IMR-90 (cell line): ENCODE results near the gene MRPL12. TPM values are rescaled to one million over a fixed set of nuclear protein-coding genes. Genes with fewer than 3 reads are reported as not detected.

Source experiments
- ATAC-seq: fragments of 200-7000 bp; cut with Tn5 transposase; 2 replicates; pipeline ENCODE4 v1.9.1; 2020; ENCODE audit warnings: low read depth, mild to moderate bottlenecking, moderate library complexity
- BruUV-seq: library from RNA; stranded (reverse); fragments of 400-500 nt; replicated peaks from 2 replicates; lab custom pipeline; 2021; lab: Mats Ljungman, UMichigan
- CTCF ChIA-PET: fragments of 300-600 bp; formaldehyde crosslinking; extraction: SDS; loops from one replicate; lab custom pipeline; 2021; ENCODE audit warnings: antibody characterized with exemption; lab: Yijun Ruan, JAX
- POLR2A ChIA-PET: fragments of 300-600 bp; sonication (Branson Sonifier 250); formaldehyde crosslinking; loops from one replicate; lab custom pipeline; 2022; ENCODE audit warnings: antibody characterized with exemption; ENCODE audit not compliant: unreplicated experiment; lab: Charles Lee
- DNase-seq: peaks from one replicate; pipeline ENCODE4 v3.0.0; 2013
- H2AFZ ChIP-seq: replicated peaks from 2 replicates; pipeline ENCODE3; 2013; ENCODE audit warnings: low read length, mild to moderate bottlenecking; ENCODE audit not compliant: poor library complexity
- H2AK5ac ChIP-seq: 2 replicates; pipeline ENCODE4 v1.6.1; 2013; ENCODE audit warnings: low read depth, low read length, inconsistent platforms
- H2AK9ac ChIP-seq: replicated peaks from 2 replicates; pipeline ENCODE3; 2013; ENCODE audit warnings: mild to moderate bottlenecking, low read depth, low read length, moderate library complexity; ENCODE audit not compliant: poor library complexity
- H2BK120ac ChIP-seq: 2 replicates; pipeline ENCODE4 v1.6.1; 2013; ENCODE audit warnings: low read depth, low read length, inconsistent platforms
- H2BK15ac ChIP-seq: 3 replicates; pipeline ENCODE4 v1.6.1; 2013; ENCODE audit warnings: low read depth, low read length, inconsistent platforms
- H2BK20ac ChIP-seq: 2 replicates; pipeline ENCODE4 v1.6.1; 2013; ENCODE audit warnings: low read depth, mild to moderate bottlenecking, inconsistent platforms, low read length, moderate library complexity
- H2BK5ac ChIP-seq: 2 replicates; pipeline ENCODE4 v1.6.1; 2013; ENCODE audit warnings: mild to moderate bottlenecking, low read depth, low read length, inconsistent platforms; ENCODE audit not compliant: poor library complexity, severe bottlenecking
- H3K14ac ChIP-seq: replicated peaks from 2 replicates; pipeline ENCODE4 v1.6.1; 2013; ENCODE audit warnings: low read depth, low read length, inconsistent platforms
- H3K18ac ChIP-seq: 2 replicates; pipeline ENCODE4 v1.6.1; 2013; ENCODE audit warnings: low read depth, low read length, control low read depth
- H3K23ac ChIP-seq: 2 replicates; pipeline ENCODE4 v1.6.1; 2013; ENCODE audit warnings: low read depth, low read length, inconsistent platforms
- H3K27ac ChIP-seq: 2 replicates; pipeline ENCODE4 v1.5.1; 2013; ENCODE audit warnings: mild to moderate bottlenecking, control low read depth, low read length; ENCODE audit not compliant: insufficient read depth
- H3K27me3 ChIP-seq: 2 replicates; pipeline ENCODE4 v1.6.1; 2013; ENCODE audit warnings: low read length; ENCODE audit not compliant: control insufficient read depth, insufficient read depth
- H3K36me3 ChIP-seq: 2 replicates; pipeline ENCODE4 v1.6.1; 2013; ENCODE audit warnings: low read length, mixed read lengths; ENCODE audit not compliant: control insufficient read depth, insufficient read depth
- H3K4ac ChIP-seq: 2 replicates; pipeline ENCODE4 v1.6.1; 2013; ENCODE audit warnings: low read depth, low read length, inconsistent platforms
- H3K4me1 ChIP-seq: 2 replicates; pipeline ENCODE4 v1.6.1; 2013; ENCODE audit warnings: low read length, mixed read lengths; ENCODE audit not compliant: control insufficient read depth, insufficient read depth
- H3K4me2 ChIP-seq: 2 replicates; pipeline ENCODE4 v1.6.1; 2013; ENCODE audit warnings: low read depth, mild to moderate bottlenecking, control low read depth, low read length, moderate library complexity
- H3K4me3 ChIP-seq: 2 replicates; pipeline ENCODE4 v1.5.1; 2013; ENCODE audit warnings: low read depth, mild to moderate bottlenecking, control low read depth, low read length, moderate library complexity; ENCODE audit not compliant: insufficient read depth
- H3K56ac ChIP-seq: 2 replicates; pipeline ENCODE4 v1.6.1; 2013; ENCODE audit warnings: low read length, inconsistent platforms; ENCODE audit not compliant: insufficient read depth; ENCODE audit errors: extremely low read depth
- H3K79me1 ChIP-seq, 2 experiments: 2 replicates each; pipeline ENCODE4 v1.6.1; 2013; ENCODE audit warnings: low read length in 2 of 2, inconsistent platforms in 1 of 2, low read depth in 1 of 2
- H3K9ac ChIP-seq: 2 replicates; pipeline ENCODE4 v1.6.1; 2013; ENCODE audit warnings: low read depth, low read length, control low read depth
- H3K9me1 ChIP-seq: 2 replicates; pipeline ENCODE4 v1.6.1; 2013; ENCODE audit warnings: low read length, inconsistent platforms; ENCODE audit not compliant: insufficient read depth
- H3K9me3 ChIP-seq: 2 replicates; pipeline ENCODE4 v1.6.1; 2013; ENCODE audit warnings: low read length; ENCODE audit not compliant: control insufficient read depth, insufficient read depth
- H4K20me1 ChIP-seq: 2 replicates; pipeline ENCODE4 v1.6.1; 2013; ENCODE audit warnings: low read length, inconsistent platforms; ENCODE audit not compliant: insufficient read depth
- H4K5ac ChIP-seq: 2 replicates; pipeline ENCODE4 v1.6.1; 2013; ENCODE audit warnings: mild to moderate bottlenecking, low read depth, low read length, control low read depth
- H4K8ac ChIP-seq, 2 experiments: 2 replicates each; pipeline ENCODE4 v1.6.1; 2013; ENCODE audit warnings: low read depth in 2 of 2, low read length in 2 of 2, control low read depth in 1 of 2, inconsistent platforms in 1 of 2
- H4K91ac ChIP-seq: 2 replicates; pipeline ENCODE4 v1.6.1; 2013; ENCODE audit warnings: low read depth, low read length, inconsistent platforms; ENCODE audit not compliant: insufficient read depth
- MAFK ChIP-seq: IDR thresholded peaks from 2 replicates; pipeline ENCODE4 v1.6.1; 2012; ENCODE audit warnings: low read depth, low read length, improper control_type of control experiment
- MXI1 ChIP-seq: IDR thresholded peaks from 2 replicates; pipeline ENCODE4 v1.6.1; 2012; ENCODE audit warnings: low read depth, mild to moderate bottlenecking, low read length, moderate library complexity, borderline replicate concordance
- whole genome bisulfite sequencing, 2 experiments: methylation state at CpG; one replicate each; pipeline versions ENCODE4 v1.1.5 to v1.1.7; 2013; ENCODE audit warnings: missing lambda C conversion rate in 2 of 2; ENCODE audit not compliant: insufficient read length in 1 of 2; ENCODE audit errors: extremely low coverage in 2 of 2; 5-methylcytosine and 5-hydroxymethylcytosine counted together
- dilution Hi-C: fragments of 300-500 bp; cut with HindIII; formaldehyde crosslinking; loops from one replicate; pipeline ENCODE4 v1.14.3; 2018; ENCODE audit warnings: low sequenced_read_pairs; ENCODE audit not compliant: unreplicated experiment
- in situ Hi-C: fragments of 300-500 bp; cut with MboI; formaldehyde crosslinking; loops from 3 replicates; pipeline ENCODE4 v1.14.3; 2019; ENCODE audit warnings: low sequenced_read_pairs, inconsistent platforms, mixed read lengths
- intact Hi-C: fragments of 100-400 bp; cut with micrococcal nuclease; formaldehyde crosslinking; loops from 2 replicates; pipeline ENCODE4 v1.10.0; 2022
- polyA plus RNA-seq, 3 experiments: library from polyadenylated mRNA; depleted of rRNA; stranded (reverse); fragments of >200 nt; gene quantifications; 2 replicates each; pipeline ENCODE4 v1.2.3, GENCODE V29; 2012; ENCODE audit warnings: low replicate concordance in 1 of 3
- total RNA-seq: library from RNA; depleted of rRNA; stranded (reverse); fragments of >200 nt; gene quantifications from 2 replicates; pipeline ENCODE4 v1.2.3, GENCODE V29; 2012
- TF ChIP-seq, protein P1 (sequence below): fragments of 150-350 bp; IDR thresholded peaks from 2 replicates; pipeline ENCODE4 v1.6.1; 2016; ENCODE audit warnings: low read depth, mild to moderate bottlenecking, low read length, moderate library complexity, borderline replicate concordance

Gene MRPL12
- total and polyA plus RNA-seq, 2 of the 4 experiments (the other 2 are of a cell fraction), result 17.2 to 111 TPM

DNA sequence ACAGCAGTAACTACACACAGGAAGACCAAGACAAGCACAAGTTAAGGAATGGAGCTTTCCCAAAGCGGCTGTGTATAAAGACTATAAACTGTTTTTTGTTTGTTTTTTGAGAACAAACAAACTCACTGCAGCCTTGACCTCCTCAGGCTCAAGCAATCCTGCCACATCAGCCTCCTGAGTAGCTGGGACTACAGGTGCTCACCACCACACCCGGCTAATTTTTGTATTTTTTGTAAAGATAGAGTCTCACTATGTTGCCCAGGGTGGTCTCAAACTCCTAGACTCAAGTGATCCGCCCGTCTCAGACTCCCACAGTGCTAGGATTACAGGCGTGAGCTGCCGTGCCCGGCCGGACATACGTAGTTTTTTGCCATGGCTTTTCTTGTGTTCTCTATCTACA, 42.7 kb upstream of the MRPL12 start:
- H3K4me2 ChIP-seq, result no peak overlapping the region
- no peak overlapping the region for H2BK120ac ChIP-seq
- H3K27ac ChIP-seq, result no peak overlapping the region
- H4K91ac ChIP-seq, result no peak overlapping the region
- H3K56ac ChIP-seq, result no peak overlapping the region
- H3K4me1 ChIP-seq, result peaks cover 4% of the 10 kb centered on the region
- H3K23ac ChIP-seq, result no peak overlapping the region
- no peak overlapping the region for H3K4me3 ChIP-seq
- ChIA-PET CTCF (no interaction called here), POLR2A (no interaction called here)
- no peak overlapping the region for H2BK5ac ChIP-seq
- H4K20me1 ChIP-seq, result no peaks in the 10 kb centered on the region
- H2AK5ac ChIP-seq, result no peak overlapping the region
- H4K5ac ChIP-seq, result no peak overlapping the region
- dilution Hi-C loops, result no loop called here
- DNase-seq (no peak), ATAC-seq (no peak)
- H3K14ac ChIP-seq, result no peak overlapping the region
- H3K18ac ChIP-seq, result no peak overlapping the region
- no CpG with 5 or more reads among the region's 9 CpGs for whole genome bisulfite sequencing, 2 experiments
- no peak for TF ChIP-seq MAFK
- no peak for TF ChIP-seq MXI1
- TF ChIP-seq, protein P1, sequence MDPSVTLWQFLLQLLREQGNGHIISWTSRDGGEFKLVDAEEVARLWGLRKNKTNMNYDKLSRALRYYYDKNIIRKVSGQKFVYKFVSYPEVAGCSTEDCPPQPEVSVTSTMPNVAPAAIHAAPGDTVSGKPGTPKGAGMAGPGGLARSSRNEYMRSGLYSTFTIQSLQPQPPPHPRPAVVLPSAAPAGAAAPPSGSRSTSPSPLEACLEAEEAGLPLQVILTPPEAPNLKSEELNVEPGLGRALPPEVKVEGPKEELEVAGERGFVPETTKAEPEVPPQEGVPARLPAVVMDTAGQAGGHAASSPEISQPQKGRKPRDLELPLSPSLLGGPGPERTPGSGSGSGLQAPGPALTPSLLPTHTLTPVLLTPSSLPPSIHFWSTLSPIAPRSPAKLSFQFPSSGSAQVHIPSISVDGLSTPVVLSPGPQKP, result no peak
- H3K27me3 ChIP-seq, result no peaks in the 10 kb centered on the region
- no peak overlapping the region for H2BK15ac ChIP-seq
- in situ Hi-C loops, result no loop called here
- no peak overlapping the region for H4K8ac ChIP-seq
- no peak overlapping the region for H2BK20ac ChIP-seq
- BruUV-seq, result no TSS peak
- no peaks in the 10 kb centered on the region for H3K9me3 ChIP-seq
- no peak overlapping the region for H3K4ac ChIP-seq
- H3K79me1 ChIP-seq, result peaks cover 7 to 17% of the 10 kb centered on the region in 2 experiments
- H3K9ac ChIP-seq, result no peak overlapping the region
- no peak overlapping the region for H2AK9ac ChIP-seq
- H2AFZ ChIP-seq, result no peak overlapping the region
- H3K36me3 ChIP-seq, result peaks cover 8% of the 10 kb centered on the region
- intact Hi-C loops, result no loop called here
- peaks cover 11% of the 10 kb centered on the region for H3K9me1 ChIP-seq
